ENCODE measurements around the gene ZNF536.

DNA sequence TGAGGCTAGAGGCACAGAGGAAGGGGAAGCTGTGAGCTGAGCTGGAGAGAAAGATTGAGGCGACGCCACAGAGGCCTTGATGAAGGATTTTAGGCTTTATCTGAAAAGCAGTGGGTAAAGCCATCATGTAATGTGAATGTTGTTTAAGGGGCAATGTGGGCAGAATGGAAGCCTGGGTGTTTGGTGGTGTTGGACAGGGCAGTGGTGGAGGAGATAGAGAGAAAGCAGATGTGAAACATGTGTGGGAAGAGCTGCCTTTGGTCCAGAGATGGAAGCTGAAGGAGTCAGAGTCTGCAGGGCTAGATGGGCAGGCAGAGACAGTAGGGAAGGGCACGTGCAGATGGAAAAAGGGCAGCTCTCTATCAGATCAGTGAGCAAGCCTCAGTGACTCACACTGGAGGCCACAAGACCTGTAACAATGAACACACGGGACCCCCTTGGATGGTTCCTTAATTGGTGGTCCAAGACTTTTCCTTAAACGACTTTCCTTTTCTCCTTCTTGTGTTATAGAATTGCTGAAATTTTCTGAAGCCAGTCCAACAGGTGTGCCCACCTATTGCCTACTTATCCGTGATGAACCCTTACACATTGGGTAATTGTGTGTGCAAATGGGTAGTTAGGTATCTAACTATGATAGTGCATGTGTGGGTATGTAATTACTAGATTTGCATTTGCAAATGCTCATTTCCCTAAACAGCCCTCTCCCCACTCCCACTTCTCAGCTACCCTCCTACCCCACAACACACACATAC lies 21.7 kb downstream of the ZNF536 start:
- no peak for TF ChIP-seq EP300 (IDR thresholded peaks at IDR 0.05)
- TF ChIP-seq, protein P1, sequence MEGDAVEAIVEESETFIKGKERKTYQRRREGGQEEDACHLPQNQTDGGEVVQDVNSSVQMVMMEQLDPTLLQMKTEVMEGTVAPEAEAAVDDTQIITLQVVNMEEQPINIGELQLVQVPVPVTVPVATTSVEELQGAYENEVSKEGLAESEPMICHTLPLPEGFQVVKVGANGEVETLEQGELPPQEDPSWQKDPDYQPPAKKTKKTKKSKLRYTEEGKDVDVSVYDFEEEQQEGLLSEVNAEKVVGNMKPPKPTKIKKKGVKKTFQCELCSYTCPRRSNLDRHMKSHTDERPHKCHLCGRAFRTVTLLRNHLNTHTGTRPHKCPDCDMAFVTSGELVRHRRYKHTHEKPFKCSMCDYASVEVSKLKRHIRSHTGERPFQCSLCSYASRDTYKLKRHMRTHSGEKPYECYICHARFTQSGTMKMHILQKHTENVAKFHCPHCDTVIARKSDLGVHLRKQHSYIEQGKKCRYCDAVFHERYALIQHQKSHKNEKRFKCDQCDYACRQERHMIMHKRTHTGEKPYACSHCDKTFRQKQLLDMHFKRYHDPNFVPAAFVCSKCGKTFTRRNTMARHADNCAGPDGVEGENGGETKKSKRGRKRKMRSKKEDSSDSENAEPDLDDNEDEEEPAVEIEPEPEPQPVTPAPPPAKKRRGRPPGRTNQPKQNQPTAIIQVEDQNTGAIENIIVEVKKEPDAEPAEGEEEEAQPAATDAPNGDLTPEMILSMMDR (IDR thresholded peaks at IDR 0.05) = no peak
- TF ChIP-seq POLR2A (IDR thresholded peaks at IDR 0.05) = no peak
